Neuron (in vitro differentiated cells): ENCODE measurements around the gene TMEM192.
"Not testable (repeated sequence)": the region's sequence is repeated elsewhere in the genome, so short reads cannot be mapped to it uniquely, and the experiment has no call there.

ENCODE experiments used
- H2AFZ ChIP-seq: one replicate; pipeline ENCODE4 v1.6.1; 2013; ENCODE audit warnings: low read depth, mild to moderate bottlenecking, inconsistent platforms, low read length, moderate library complexity
- H3K27me3 ChIP-seq: one replicate; pipeline ENCODE4 v1.6.1; 2013; ENCODE audit warnings: low read length; ENCODE audit not compliant: insufficient read depth
- H3K36me3 ChIP-seq: one replicate; pipeline ENCODE4 v1.6.1; 2013; ENCODE audit warnings: low read length; ENCODE audit not compliant: insufficient read depth
- H3K4me1 ChIP-seq: one replicate; pipeline ENCODE4 v1.6.1; 2013; ENCODE audit warnings: low read length; ENCODE audit not compliant: insufficient read depth
- H3K4me3 ChIP-seq: 2 replicates; pipeline ENCODE4 v1.5.1; 2013; ENCODE audit warnings: mild to moderate bottlenecking, low read length, moderate library complexity
- H3K9me3 ChIP-seq: one replicate; pipeline ENCODE4 v1.6.1; 2013; ENCODE audit warnings: low read length

Gene TMEM192

GRCh38 chr4:165027762-165028402, 84.8 kb downstream of the TMEM192 start:
- H3K36me3 ChIP-seq = no peaks in the 10 kb centered on the region
- no peak overlapping the region for H2AFZ ChIP-seq
- H3K9me3 ChIP-seq = no peaks in the 10 kb centered on the region
- H3K4me3 ChIP-seq = no peak overlapping the region
- H3K27me3 ChIP-seq = no peaks in the 10 kb centered on the region
- no peaks in the 10 kb centered on the region for H3K4me1 ChIP-seq

- not testable (repeated sequence) for H3K4me1 ChIP-seq, H3K27me3 ChIP-seq, H3K4me3 ChIP-seq
Measured at GRCh38 chr4:165025782-165026181, 86.9 kb downstream of the TMEM192 start.

More at GRCh38 chr4:165025782-165026181, 86.9 kb downstream of the TMEM192 start:
- H3K36me3 ChIP-seq, H3K9me3 ChIP-seq, H2AFZ ChIP-seq: not testable (repeated sequence)
